Prostate gland (tissue), 2 donors: ENCODE measurements around the gene FOXI2. TPM values are rescaled to one million over a fixed set of nuclear protein-coding genes. Genes with fewer than 3 reads are reported as not detected.

Experiments
- DNase-seq: peaks from one replicate; pipeline ENCODE4 v3.0.0-alpha.2; 2019; ENCODE audit warnings: low spot score
- H3K27ac ChIP-seq, 2 donors: fragments of 200-600 bp; sonication (generic); 2 replicates each; pipeline ENCODE4 v1.5.1; 2017 to 2019
- H3K27me3 ChIP-seq: fragments of 200-600 bp; sonication (generic); replicated peaks from 2 replicates; pipeline ENCODE4 v1.5.1; 2019; ENCODE audit not compliant: insufficient read depth
- H3K36me3 ChIP-seq, 2 donors: fragments of 200-600 bp; sonication (generic); 1 replicate in 1 of 2; 2 replicates in 1 of 2; pipeline versions ENCODE4 v1.5.1 to v1.8.1; 2017 to 2019
- H3K4me1 ChIP-seq: fragments of 200-600 bp; sonication (generic); replicated peaks from 2 replicates; pipeline ENCODE4 v1.5.1; 2019
- H3K4me3 ChIP-seq, 2 donors: fragments of 200-600 bp; sonication (generic); 2 replicates each; pipeline ENCODE4 v1.5.1; 2017 to 2019
- H3K9me3 ChIP-seq: fragments of 200-600 bp; sonication (generic); 2 replicates; pipeline ENCODE4 v1.5.1; 2017
- POLR2A ChIP-seq: fragments of 450-650 bp; IDR thresholded peaks from one replicate; pipeline ENCODE4 v1.6.1; 2016; ENCODE audit warnings: antibody characterized with exemption, mild to moderate bottlenecking
- POLR2AphosphoS5 ChIP-seq: sonication (generic); formaldehyde crosslinking; IDR thresholded peaks from one replicate; pipeline ENCODE4 v1.6.1; 2017; ENCODE audit warnings: antibody characterized with exemption
- WGBS: methylation state at CpG from one replicate; pipeline ENCODE4 v1.1.5; 2018; 5-methylcytosine and 5-hydroxymethylcytosine counted together
- intact Hi-C: fragments of 100-400 bp; cut with DNase I; formaldehyde crosslinking; loops from one replicate; pipeline ENCODE4 v1.14.2; 2022
- total RNA-seq, 2 donors: library from RNA; depleted of rRNA; stranded (reverse); fragments of >200 nt; gene quantifications; one replicate each; pipeline ENCODE4 v1.1.0, GENCODE V29; 2016
- TF ChIP-seq, protein P1 (sequence below), 4 experiments: fragments of 200-600 bp in 2 of 4; fragments of 450-650 bp in 2 of 4; sonication (generic) in 2 of 4; IDR thresholded peaks; 1 replicate in 3 of 4; 2 replicates in 1 of 4; pipeline ENCODE4 v1.5.1; 2016 to 2019; ENCODE audit warnings: antibody characterized with exemption in 4 of 4, mild to moderate bottlenecking in 2 of 4, moderate library complexity in 2 of 4

FOXI2 gene
- total RNA-seq, 2 donors from 2014 or later = 0.17 TPM; not detected in 1

DNA sequence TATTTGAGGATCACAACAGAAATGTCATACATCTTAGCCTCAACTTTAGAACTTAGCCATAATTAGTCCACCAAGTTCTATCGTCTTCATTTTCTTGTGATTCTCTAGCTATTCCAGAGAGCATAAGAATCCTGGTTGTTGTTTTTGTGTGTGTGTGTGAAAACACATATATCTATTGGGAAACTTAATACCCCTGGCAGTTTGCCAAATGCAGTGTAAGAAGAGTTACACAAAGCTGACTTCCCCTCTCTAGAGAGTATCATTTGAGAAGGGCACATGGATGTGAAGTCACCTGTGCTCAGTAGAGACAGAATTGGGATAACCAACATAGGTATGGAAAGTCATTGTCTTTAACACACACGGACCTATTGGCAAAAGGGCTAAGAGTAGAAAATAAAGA is 19.3 kb downstream of the FOXI2 start:
- intact Hi-C loops = no loop called here
- no peak for DNase-seq
- Histone ChIP-seq H3K4me3 (no peak overlapping the region), H3K9me3 (no peaks in the 10 kb centered on the region), H3K4me1 (no peaks in the 10 kb centered on the region), H3K36me3 (no peaks in the 10 kb centered on the region), H3K27ac (no peak overlapping the region), H3K27me3 (no peaks in the 10 kb centered on the region)
- 60% methylated on average over 2 of the region's 2 CpGs for WGBS
- TF ChIP-seq POLR2AphosphoS5 (no peak), POLR2A (no peak)
- TF ChIP-seq, protein P1, sequence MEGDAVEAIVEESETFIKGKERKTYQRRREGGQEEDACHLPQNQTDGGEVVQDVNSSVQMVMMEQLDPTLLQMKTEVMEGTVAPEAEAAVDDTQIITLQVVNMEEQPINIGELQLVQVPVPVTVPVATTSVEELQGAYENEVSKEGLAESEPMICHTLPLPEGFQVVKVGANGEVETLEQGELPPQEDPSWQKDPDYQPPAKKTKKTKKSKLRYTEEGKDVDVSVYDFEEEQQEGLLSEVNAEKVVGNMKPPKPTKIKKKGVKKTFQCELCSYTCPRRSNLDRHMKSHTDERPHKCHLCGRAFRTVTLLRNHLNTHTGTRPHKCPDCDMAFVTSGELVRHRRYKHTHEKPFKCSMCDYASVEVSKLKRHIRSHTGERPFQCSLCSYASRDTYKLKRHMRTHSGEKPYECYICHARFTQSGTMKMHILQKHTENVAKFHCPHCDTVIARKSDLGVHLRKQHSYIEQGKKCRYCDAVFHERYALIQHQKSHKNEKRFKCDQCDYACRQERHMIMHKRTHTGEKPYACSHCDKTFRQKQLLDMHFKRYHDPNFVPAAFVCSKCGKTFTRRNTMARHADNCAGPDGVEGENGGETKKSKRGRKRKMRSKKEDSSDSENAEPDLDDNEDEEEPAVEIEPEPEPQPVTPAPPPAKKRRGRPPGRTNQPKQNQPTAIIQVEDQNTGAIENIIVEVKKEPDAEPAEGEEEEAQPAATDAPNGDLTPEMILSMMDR (IDR thresholded peaks at IDR 0.05) = no peak

DNA sequence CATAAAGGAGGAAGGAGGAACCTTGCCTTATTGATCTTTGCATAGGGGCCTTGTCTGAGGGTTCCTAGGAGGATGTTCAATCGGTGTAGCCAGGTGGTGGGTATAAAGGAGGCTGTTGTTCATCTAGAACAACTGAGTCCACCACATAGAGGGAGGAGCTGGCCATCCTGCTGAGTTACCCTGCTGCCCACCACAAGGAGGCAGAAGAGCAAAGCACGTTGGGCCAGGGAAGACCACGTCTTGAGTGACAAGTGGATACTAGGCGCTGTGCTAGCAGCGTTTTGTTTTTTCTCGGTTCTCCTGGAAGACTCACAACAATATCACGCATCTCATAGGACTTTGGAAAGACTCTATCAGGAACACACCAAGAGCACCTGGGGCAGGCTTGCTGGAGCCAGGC is 20.0 kb downstream of the FOXI2 start:
- intact Hi-C loops = no loop called here
- no peak overlapping the region for H3K27ac ChIP-seq
- 89% methylated on average over 7 of the region's 7 CpGs for WGBS
- no peak for DNase-seq
- H3K9me3 ChIP-seq = no peaks in the 10 kb centered on the region
- TF ChIP-seq, protein P1 (IDR thresholded peaks at IDR 0.05) = no peak
- TF ChIP-seq POLR2A = no peak
- TF ChIP-seq POLR2AphosphoS5 = no peak
- no peaks in the 10 kb centered on the region for H3K36me3 ChIP-seq
- no peaks in the 10 kb centered on the region for H3K4me1 ChIP-seq
- no peaks in the 10 kb centered on the region for H3K27me3 ChIP-seq
- H3K4me3 ChIP-seq = no peak overlapping the region

DNA sequence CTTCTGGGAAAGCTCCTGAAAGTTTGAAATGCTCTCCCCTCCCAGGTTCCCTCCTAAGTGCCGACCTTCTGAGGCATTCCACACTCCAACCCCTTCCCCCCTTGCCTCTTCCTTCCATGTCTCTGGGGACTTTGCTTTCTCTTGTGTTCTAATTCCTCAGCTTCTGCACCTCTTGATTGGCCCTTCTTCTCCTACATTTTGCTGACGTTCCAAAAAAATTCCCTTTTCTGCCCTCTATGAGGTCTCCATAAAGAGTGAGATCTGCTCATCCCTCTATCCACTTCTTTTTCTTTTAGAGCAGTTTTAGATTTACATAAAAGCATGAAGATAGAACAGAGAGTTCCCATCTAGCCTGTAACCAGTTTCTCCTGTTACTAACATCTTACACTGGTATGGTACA is 22.3 kb downstream of the FOXI2 start:
- WGBS = 49% methylated on average over 2 of the region's 2 CpGs
- Histone ChIP-seq H3K36me3 (no peaks in the 10 kb centered on the region), H3K4me3 (no peak overlapping the region), H3K27ac (no peak overlapping the region), H3K27me3 (no peaks in the 10 kb centered on the region), H3K9me3 (no peaks in the 10 kb centered on the region), H3K4me1 (no peaks in the 10 kb centered on the region)
- intact Hi-C loops = no loop called here
- DNase-seq = no peak
- TF ChIP-seq POLR2AphosphoS5 = no peak
- TF ChIP-seq, protein P1 (IDR thresholded peaks at IDR 0.05) = no peak
- TF ChIP-seq POLR2A = no peak

DNA sequence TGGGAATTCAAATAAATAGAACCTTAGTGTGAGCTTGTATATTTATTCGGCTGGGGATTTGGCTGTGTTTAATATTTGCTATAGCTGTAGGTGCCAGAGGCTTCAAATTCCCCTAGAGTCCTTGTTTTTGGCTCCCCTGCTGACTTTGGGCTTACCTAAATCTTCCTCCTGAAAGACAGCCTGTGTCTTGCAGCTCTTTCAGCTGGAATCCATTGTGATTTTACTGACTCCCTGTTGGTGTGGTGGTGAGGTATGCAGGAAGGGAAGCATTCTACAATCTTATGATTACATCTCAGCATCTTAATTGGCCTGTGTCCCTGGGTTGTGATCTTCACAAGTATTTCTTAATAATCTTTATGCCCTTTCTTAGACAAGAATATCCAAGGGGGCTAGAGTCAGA is 25.9 kb downstream of the FOXI2 start:
- no peak overlapping the region for H3K27ac ChIP-seq
- no peaks in the 10 kb centered on the region for H3K4me1 ChIP-seq
- WGBS = 57% methylated on average over 1 of the region's 1 CpG
- intact Hi-C loops = no loop called here
- TF ChIP-seq POLR2AphosphoS5 = no peak
- no peak for TF ChIP-seq POLR2A
- TF ChIP-seq, protein P1 (IDR thresholded peaks at IDR 0.05) = no peak
- H3K4me3 ChIP-seq = no peak overlapping the region
- DNase-seq = no peak
- H3K9me3 ChIP-seq = no peaks in the 10 kb centered on the region
- no peaks in the 10 kb centered on the region for H3K36me3 ChIP-seq
- H3K27me3 ChIP-seq = no peaks in the 10 kb centered on the region

DNA sequence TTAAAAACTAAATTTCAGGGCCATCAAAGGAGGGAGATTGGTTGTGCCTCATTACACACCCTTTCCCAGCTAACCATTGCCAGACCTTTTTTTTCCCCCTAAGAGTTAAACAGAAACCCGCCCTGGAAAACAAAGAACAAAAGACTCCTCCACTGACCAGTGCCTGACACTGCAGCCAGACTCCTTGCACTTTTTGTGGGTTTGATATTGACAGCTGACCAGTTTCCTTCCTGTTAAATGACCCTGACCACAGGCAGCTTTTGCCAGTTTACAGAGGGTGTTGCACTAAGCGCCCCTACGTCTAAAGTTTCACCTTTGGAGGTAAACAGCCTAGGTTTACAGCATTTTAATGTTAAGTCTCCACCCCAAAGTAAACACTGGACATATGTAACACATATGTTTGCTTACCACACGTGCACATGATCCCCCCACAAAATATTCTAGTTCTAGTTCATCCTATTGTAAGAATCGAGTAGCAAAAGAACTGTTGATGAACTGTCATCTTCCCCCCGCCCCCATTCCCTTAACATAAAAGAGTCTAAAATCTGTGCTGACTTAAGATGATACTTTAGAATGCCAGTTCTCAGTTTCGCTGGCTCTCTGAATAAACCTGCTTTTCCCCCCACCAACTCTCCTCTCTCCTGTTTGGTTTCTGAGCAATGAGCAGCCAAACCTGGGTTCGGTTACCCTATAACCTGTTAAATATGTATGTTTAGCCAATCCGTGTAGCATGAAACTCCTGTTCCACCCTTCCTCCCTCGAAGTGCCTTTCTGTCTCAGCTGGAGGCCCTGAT is 38.0 kb downstream of the FOXI2 start:
- H3K4me1 ChIP-seq = no peaks in the 10 kb centered on the region
- intact Hi-C loops = no loop called here
- TF ChIP-seq, protein P1 (IDR thresholded peaks at IDR 0.05) = no peak
- TF ChIP-seq POLR2AphosphoS5 (no peak), POLR2A (no peak)
- 31% methylated on average over 10 of the region's 10 CpGs for WGBS
- H3K4me3 ChIP-seq = no peak overlapping the region
- H3K27me3 ChIP-seq = no peaks in the 10 kb centered on the region
- H3K9me3 ChIP-seq = no peaks in the 10 kb centered on the region
- H3K36me3 ChIP-seq = no peaks in the 10 kb centered on the region
- DNase-seq = no peak
- H3K27ac ChIP-seq = no peak overlapping the region
